ENCODE measurements around the gene SIL1. TPM values are rescaled to one million over a fixed set of nuclear protein-coding genes. Genes with fewer than 3 reads are reported as not detected.

Gene SIL1
- total and polyA plus RNA-seq, 2 of the 4 experiments (the other 2 are of a cell fraction) = 56.1 to 66.0 TPM

GRCh38 chr5:138954257-138955012 is 243.7 kb downstream of the SIL1 start:
- Histone ChIP-seq H4K20me1 (ENCODE audit: insufficient read depth, low read length) (peaks cover 7% of the 10 kb centered on the region), H3K4me2 (ENCODE audit: low read depth, low read length) (no peak overlapping the region; the same call in 1 of the 2 replicates), H4K91ac (ENCODE audit: insufficient read depth, low read depth, low read length) (no peak overlapping the region), H2AK9ac (replicated peaks; ENCODE audit: low read depth, low read length, poor library complexity) (peak overlapping the region; percentile 86), H4K5ac (ENCODE audit: low read depth, low read length) (no peak overlapping the region), H2BK5ac (ENCODE audit: low read depth, low read length, poor library complexity, severe bottlenecking) (no peak overlapping the region), H2AFZ (replicated peaks; ENCODE audit: low read length, poor library complexity) (no peak overlapping the region), H3K27ac (ENCODE audit: insufficient read depth, low read length) (peak overlapping the region; percentile 24; the same call in 1 of the 2 replicates), H3K18ac (ENCODE audit: low read depth, low read length) (no peak overlapping the region; the same call in 1 of the 2 replicates), H2BK15ac (ENCODE audit: low read depth, low read length) (no peak overlapping the region), H3K56ac (ENCODE audit: extremely low read depth, insufficient read depth, low read length) (no peak overlapping the region), H2AK5ac (ENCODE audit: low read depth, low read length) (no peak overlapping the region), H3K23ac (ENCODE audit: low read depth, low read length) (no peak overlapping the region), H3K9ac (ENCODE audit: low read depth, low read length) (no peak overlapping the region), H3K4me3 (ENCODE audit: insufficient read depth, low read depth, low read length) (no peak overlapping the region), H3K9me1 (ENCODE audit: insufficient read depth, low read length) (peaks cover 8% of the 10 kb centered on the region; the same call in 1 of the 2 replicates), H3K4me1 (ENCODE audit: control insufficient read depth, insufficient read depth, low read length) (peaks cover 25% of the 10 kb centered on the region), H2BK20ac (ENCODE audit: low read depth, low read length) (no peak overlapping the region), H3K9me3 (ENCODE audit: control insufficient read depth, insufficient read depth, low read length) (no peaks in the 10 kb centered on the region), H3K27me3 (ENCODE audit: control insufficient read depth, insufficient read depth, low read length) (no peaks in the 10 kb centered on the region), H3K14ac (replicated peaks; ENCODE audit: low read depth, low read length) (no peak overlapping the region), H4K8ac (ENCODE audit: low read depth in 2 of 2, low read length in 2 of 2) (no peak overlapping the region), H3K79me1 (ENCODE audit: low read depth in 1 of 2, low read length in 2 of 2) (no peaks in the 10 kb centered on the region; a peak in 1 of 4 replicates), H3K36me3 (ENCODE audit: control insufficient read depth, insufficient read depth, low read length) (peaks cover 1% of the 10 kb centered on the region; the same call in 1 of the 2 replicates), H2BK120ac (ENCODE audit: low read depth, low read length) (no peak overlapping the region), H3K4ac (ENCODE audit: low read depth, low read length) (no peak overlapping the region)
- in situ Hi-C loops (cut with MboI; ENCODE audit: low sequenced_read_pairs) (no loop called here), dilution Hi-C loops (cut with HindIII; ENCODE audit: low sequenced_read_pairs, unreplicated experiment) (no loop called here), intact Hi-C loops (cut with micrococcal nuclease) (no loop called here)
- no peak for TF ChIP-seq USF2 (IDR thresholded peaks at IDR 0.05; ENCODE audit: low read depth, low read length)
- no peak for TF ChIP-seq RCOR1 (IDR thresholded peaks at IDR 0.05; ENCODE audit: insufficient replicate concordance, low read length)
- no peak for TF ChIP-seq ELK1 (IDR thresholded peaks at IDR 0.05; ENCODE audit: borderline replicate concordance, low read depth, low read length)
- no peak for TF ChIP-seq NFE2L2 (IDR thresholded peaks at IDR 0.05; ENCODE audit: low read depth, low read length)
- TF ChIP-seq MAZ (IDR thresholded peaks at IDR 0.05; ENCODE audit: borderline replicate concordance, low read depth, low read length) = no peak
- TF ChIP-seq CHD1 (IDR thresholded peaks at IDR 0.05; ENCODE audit: low read depth, low read length) = no peak
- POLR2A ChIA-PET (ENCODE audit: unreplicated experiment) = no interaction called here
- BruUV-seq (replicated peaks) = no TSS peak
- ATAC-seq (ENCODE audit: low read depth) (no peak), DNase-seq (no peak)
- WGBS, 2 experiments (ENCODE audit: extremely low coverage in 2 of 2, insufficient read length in 1 of 2) = 86% methylated on average over 1 of the region's 4 CpGs; no CpG with 5 or more reads in 1 of the 2 experiments
- CTCF ChIA-PET = no interaction called here
